Measurements from ENCODE around the gene PRR16. TPM values are rescaled to one million over a fixed set of nuclear protein-coding genes. Genes with fewer than 3 reads are reported as not detected.

The PRR16 gene
- polyA plus RNA-seq, 2 of the 4 experiments (the other 2 are of a cell fraction): 0.05 TPM; not detected in 1

DNA sequence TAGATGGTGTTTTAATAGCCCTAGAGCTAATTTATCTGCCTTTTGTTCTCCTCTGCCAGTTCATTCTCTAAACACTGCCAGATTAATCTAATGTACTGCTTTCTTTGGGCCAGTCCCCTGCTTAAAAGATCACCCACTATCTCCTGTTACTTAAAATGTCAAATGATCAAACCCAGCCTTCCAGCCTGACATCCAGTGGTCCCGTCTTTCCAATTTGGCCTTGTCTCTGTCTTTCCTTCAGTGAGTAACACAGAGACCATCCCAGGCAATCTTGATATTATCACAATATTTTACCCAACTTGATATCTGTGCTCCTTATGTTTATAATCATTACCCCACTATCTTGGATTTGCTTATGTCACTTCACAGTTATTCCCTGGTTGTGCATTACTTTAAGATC lies 12.0 kb downstream of the PRR16 start:
- TF ChIP-seq HMGXB4 (CRISPR knock-in tag; IDR thresholded peaks at IDR 0.05; ENCODE audit: borderline replicate concordance) (no peak), EHMT2 (IDR thresholded peaks at IDR 0.05; ENCODE audit: low read depth) (no peak), ZNF302 (CRISPR knock-in tag; IDR thresholded peaks at IDR 0.05) (no peak), BHLHE40 (IDR thresholded peaks at IDR 0.05; ENCODE audit: low read depth, low read length) (no peak), MAFK (IDR thresholded peaks at IDR 0.05; ENCODE audit: partially characterized antibody) (no peak), RFX5 (IDR thresholded peaks at IDR 0.05) (no peak), ZSCAN20 (CRISPR knock-in tag; IDR thresholded peaks at IDR 0.05) (no peak), NR3C1 (IDR thresholded peaks at IDR 0.05) (no peak), EHF (CRISPR knock-in tag; IDR thresholded peaks at IDR 0.05) (no peak), PHF8 (IDR thresholded peaks at IDR 0.05; ENCODE audit: borderline replicate concordance, low read depth) (no peak), SREBF2 (IDR thresholded peaks at IDR 0.05) (no peak), SMC3 (IDR thresholded peaks at IDR 0.05) (no peak), MAZ (IDR thresholded peaks at IDR 0.05; ENCODE audit: borderline replicate concordance, low read depth, low read length) (no peak), KDM5A (IDR thresholded peaks at IDR 0.05) (no peak), RNF2 (IDR thresholded peaks at IDR 0.05; ENCODE audit: borderline replicate concordance, low read depth) (no peak), EP300 (IDR thresholded peaks at IDR 0.05) (no peak), JUNB (IDR thresholded peaks at IDR 0.05) (no peak)
- TF ChIP-seq, protein P1, sequence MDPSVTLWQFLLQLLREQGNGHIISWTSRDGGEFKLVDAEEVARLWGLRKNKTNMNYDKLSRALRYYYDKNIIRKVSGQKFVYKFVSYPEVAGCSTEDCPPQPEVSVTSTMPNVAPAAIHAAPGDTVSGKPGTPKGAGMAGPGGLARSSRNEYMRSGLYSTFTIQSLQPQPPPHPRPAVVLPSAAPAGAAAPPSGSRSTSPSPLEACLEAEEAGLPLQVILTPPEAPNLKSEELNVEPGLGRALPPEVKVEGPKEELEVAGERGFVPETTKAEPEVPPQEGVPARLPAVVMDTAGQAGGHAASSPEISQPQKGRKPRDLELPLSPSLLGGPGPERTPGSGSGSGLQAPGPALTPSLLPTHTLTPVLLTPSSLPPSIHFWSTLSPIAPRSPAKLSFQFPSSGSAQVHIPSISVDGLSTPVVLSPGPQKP (IDR thresholded peaks at IDR 0.05; ENCODE audit: low read depth, low read length): no peak
- TF ChIP-seq, protein P2, sequence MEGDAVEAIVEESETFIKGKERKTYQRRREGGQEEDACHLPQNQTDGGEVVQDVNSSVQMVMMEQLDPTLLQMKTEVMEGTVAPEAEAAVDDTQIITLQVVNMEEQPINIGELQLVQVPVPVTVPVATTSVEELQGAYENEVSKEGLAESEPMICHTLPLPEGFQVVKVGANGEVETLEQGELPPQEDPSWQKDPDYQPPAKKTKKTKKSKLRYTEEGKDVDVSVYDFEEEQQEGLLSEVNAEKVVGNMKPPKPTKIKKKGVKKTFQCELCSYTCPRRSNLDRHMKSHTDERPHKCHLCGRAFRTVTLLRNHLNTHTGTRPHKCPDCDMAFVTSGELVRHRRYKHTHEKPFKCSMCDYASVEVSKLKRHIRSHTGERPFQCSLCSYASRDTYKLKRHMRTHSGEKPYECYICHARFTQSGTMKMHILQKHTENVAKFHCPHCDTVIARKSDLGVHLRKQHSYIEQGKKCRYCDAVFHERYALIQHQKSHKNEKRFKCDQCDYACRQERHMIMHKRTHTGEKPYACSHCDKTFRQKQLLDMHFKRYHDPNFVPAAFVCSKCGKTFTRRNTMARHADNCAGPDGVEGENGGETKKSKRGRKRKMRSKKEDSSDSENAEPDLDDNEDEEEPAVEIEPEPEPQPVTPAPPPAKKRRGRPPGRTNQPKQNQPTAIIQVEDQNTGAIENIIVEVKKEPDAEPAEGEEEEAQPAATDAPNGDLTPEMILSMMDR (IDR thresholded peaks at IDR 0.05): no peak
- no peak overlapping the region for H3K27ac ChIP-seq
- FAIRE-seq (no peak), DNase-seq (ENCODE audit: low read depth in 1 of 2, low spot score in 1 of 2) (no peak), ATAC-seq (no peak)
- H3K4me2 ChIP-seq: no peak overlapping the region
- H3K4me1 ChIP-seq: no peaks in the 10 kb centered on the region
- no peaks in the 10 kb centered on the region for H3K9me3 ChIP-seq
- POLR2A ChIA-PET: no interaction called here
- WGBS (ENCODE audit: missing lambda C conversion rate): 9% methylated on average over 1 of the region's 1 CpG
- no peak overlapping the region for H3K4me3 ChIP-seq
- CTCF ChIA-PET: no interaction called here

DNA sequence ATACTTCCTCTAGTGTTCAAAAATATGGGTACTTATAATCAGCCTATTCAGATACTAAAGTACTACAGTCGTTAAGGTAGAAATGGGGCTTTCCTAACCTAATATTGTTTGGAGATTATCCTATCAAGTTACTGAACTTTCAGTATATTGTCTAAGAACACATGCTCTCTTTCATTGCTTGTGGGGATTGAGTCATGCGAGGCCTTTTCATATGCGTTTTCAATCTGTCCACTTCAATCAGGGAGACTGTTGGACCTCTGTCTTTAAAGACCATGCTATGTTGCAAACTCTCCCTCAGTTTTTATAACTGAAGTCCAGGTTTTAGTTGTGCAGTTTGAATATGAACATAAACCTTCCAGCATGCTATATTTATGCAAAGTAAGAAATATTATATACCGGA lies 15.0 kb downstream of the PRR16 start:
- no peak overlapping the region for H3K4me3 ChIP-seq
- no peaks in the 10 kb centered on the region for H3K4me1 ChIP-seq
- ATAC-seq (no peak), DNase-seq (ENCODE audit: low read depth in 1 of 2, low spot score in 1 of 2) (no peak), FAIRE-seq (no peak)
- POLR2A ChIA-PET: no interaction called here
- no peak for TF ChIP-seq POLR2AphosphoS2 (conservative IDR thresholded peaks at IDR 0.05; ENCODE audit: low read length)
- no peak for TF ChIP-seq FOXS1 (CRISPR knock-in tag; IDR thresholded peaks at IDR 0.05)
- TF ChIP-seq, protein P3, sequence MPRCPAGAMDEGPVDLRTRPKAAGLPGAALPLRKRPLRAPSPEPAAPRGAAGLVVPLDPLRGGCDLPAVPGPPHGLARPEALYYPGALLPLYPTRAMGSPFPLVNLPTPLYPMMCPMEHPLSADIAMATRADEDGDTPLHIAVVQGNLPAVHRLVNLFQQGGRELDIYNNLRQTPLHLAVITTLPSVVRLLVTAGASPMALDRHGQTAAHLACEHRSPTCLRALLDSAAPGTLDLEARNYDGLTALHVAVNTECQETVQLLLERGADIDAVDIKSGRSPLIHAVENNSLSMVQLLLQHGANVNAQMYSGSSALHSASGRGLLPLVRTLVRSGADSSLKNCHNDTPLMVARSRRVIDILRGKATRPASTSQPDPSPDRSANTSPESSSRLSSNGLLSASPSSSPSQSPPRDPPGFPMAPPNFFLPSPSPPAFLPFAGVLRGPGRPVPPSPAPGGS (IDR thresholded peaks at IDR 0.05): no peak
- TF ChIP-seq, protein P4, sequence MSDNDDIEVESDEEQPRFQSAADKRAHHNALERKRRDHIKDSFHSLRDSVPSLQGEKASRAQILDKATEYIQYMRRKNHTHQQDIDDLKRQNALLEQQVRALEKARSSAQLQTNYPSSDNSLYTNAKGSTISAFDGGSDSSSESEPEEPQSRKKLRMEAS (IDR thresholded peaks at IDR 0.05): no peak
- H3K9me3 ChIP-seq: no peaks in the 10 kb centered on the region
- CTCF ChIA-PET: no interaction called here
- 64% methylated on average over 4 of the region's 4 CpGs for WGBS (ENCODE audit: missing lambda C conversion rate)
- H3K4me2 ChIP-seq: no peak overlapping the region
- no peak overlapping the region for H3K27ac ChIP-seq
